Stimulated activated CD8-positive, alpha-beta memory T cell treated with anti-CD3 and anti-CD28 coated beads, Interleukin-2, amount 100 ng/mL, for 1 hour (primary cell): Measurements from ENCODE around the gene AMD1.
"Not testable (repeated sequence)": the region's sequence is repeated elsewhere in the genome, so short reads cannot be mapped to it uniquely, and the experiment has no call there.

ENCODE experiments used
- DNase-seq, 2 donors: peaks; one replicate each; pipeline ENCODE4 v3.0.0-alpha.2; 2020; ENCODE audit warnings: low read depth in 2 of 2

The AMD1 gene

GRCh38 chr6:110877569-110877968 lies 3.0 kb downstream of the AMD1 start:
- no peak for DNase-seq

GRCh38 chr6:110878751-110879522 lies 4.4 kb downstream of the AMD1 start:
- peak in 1 of 2 donors; percentile 20 for DNase-seq

GRCh38 chr6:110880651-110881050 lies 6.1 kb downstream of the AMD1 start:
- no peak for DNase-seq

- DNase-seq, result no peak
Observed at GRCh38 chr6:110881546-110882273, 7.1 kb downstream of the AMD1 start.

DNA sequence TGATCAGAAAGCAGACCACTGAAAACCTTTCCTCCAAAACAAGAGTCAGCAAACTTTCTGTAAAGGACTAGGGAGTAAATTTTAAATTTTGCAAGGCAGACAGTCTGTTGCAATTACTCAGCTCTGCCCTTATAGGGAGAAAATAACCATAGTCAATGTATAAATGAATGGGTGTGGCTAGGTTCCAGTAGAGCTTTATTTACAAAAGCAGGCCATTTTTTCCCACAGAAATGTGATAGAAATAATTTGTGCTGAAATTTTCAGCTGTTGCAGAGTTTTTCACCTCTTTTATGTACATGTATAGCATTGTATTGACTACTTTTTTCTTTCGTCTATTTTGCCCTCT lies 7.7 kb downstream of the AMD1 start:
- DNase-seq, result no peak

GRCh38 chr6:110882824-110883554 lies 8.4 kb downstream of the AMD1 start:
- no peak for DNase-seq

- no peak for DNase-seq
Observed at GRCh38 chr6:110884321-110884720, 9.7 kb downstream of the AMD1 start.

- no peak for DNase-seq
Observed at GRCh38 chr6:110885526-110885925, 10.9 kb downstream of the AMD1 start.

DNA sequence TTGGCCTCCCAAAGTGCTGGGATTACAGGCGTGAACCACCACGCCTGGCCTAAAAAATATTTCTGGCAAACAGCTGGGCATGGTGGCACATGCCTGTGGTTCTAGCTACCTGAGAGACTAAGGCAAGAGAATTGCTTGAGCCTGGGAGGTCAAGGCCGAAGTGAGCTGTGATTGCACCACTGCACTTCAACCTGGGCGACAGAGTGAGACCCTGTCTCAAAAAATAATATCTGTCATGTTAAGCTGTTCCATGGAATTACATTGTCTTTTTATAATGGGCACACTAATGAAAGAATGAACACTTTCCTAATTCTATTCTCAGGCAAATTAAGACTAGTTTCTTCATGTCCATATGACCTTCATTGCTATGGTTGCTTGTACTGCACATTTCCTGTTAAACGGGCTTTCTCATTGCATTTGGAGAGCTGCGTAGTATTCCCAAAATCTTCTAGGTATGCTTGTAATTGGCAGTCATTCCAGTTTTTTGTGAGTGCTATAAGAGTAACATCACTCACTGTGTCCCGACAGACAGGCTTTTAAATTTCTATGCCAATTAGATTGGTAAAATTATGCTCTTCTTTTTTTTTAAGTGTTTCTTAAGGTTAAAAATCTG lies 12.1 kb downstream of the AMD1 start:
- no peak for DNase-seq

DNA sequence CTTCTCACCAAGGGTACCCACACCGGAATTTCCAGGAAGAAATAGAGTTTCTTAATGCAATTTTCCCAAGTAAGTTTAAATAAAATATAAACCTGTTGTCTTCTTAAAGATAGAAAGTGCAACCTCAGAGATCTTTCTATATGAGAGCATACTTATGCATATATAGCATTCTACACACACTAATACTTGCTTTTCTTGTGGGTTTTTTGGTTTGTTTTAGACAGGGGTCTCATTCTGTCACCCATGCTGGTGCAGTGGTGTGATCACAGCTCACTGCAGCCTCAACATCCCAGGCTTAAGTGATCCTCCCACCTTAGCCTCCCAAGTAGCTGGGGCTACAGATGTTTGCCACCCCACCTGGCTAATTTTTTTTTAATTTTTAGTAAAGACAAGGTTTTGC lies 15.7 kb downstream of the AMD1 start:
- DNase-seq, result no peak

GRCh38 chr6:110895907-110896608 lies 21.5 kb downstream of the AMD1 start:
- DNase-seq, result no peak

GRCh38 chr6:110897433-110897832 lies 22.8 kb downstream of the AMD1 start:
- DNase-seq, result no peak

DNA sequence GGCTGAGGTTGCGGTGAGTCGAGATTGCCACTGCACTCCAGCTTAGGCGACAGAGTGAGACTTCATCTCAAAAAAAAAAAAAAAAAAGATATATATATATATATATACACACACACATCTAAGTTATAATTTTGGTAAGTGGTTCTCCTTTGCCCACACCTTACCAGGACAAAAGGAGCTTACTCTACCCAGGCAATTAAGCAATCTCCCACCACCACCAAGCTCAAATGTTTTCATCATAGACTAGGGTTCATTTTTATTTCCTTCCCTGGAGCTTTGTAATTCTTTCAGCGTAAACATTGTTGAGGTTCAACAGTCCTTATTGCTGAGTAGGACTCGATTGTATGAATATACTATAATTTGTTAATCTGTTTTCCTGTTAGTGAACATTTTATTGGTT lies 23.5 kb downstream of the AMD1 start:
- no peak for DNase-seq

DNA sequence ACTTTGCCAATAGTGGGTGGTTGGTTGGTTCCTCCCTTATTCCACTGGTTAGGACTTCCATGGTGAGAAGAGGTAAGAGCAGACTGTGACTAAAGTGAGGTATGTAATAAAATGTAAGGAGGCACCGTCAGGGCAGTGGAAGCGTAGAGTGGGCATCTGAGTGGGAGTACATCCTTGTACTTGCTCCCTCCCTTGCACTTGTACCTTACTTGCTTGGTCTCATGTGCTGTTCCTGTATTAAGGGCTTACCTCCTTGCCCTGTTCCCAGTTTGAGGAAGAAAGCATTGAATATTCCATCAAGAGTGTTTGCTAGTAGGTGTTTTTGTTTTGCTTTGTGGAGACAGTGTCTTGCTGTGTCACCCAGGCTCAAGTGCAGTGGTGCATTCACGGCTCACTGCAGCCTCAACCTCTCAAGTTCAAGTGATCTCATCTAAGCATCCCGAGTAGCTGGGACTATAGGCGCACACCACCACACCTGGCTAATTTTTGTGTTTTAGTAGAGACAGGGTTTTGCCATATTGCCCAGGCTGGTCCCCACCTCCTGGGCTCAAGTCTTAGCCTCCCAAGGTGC lies 25.5 kb downstream of the AMD1 start:
- DNase-seq, result no peak

GRCh38 chr6:110901601-110902000 lies 27.0 kb downstream of the AMD1 start:
- not testable (repeated sequence) for DNase-seq

GRCh38 chr6:110902091-110902490 lies 27.5 kb downstream of the AMD1 start:
- DNase-seq, result no peak

GRCh38 chr6:110906273-110906672 lies 31.7 kb downstream of the AMD1 start:
- not testable (repeated sequence) for DNase-seq

- DNase-seq, result no peak
Observed at GRCh38 chr6:110930781-110931180, 56.2 kb downstream of the AMD1 start.

- no peak for DNase-seq
Observed at GRCh38 chr6:110933912-110934311, 59.3 kb downstream of the AMD1 start.

- no peak for DNase-seq
Observed at GRCh38 chr6:110934381-110934898, 59.9 kb downstream of the AMD1 start.

- DNase-seq, result no peak
Observed at GRCh38 chr6:110935171-110935570, 60.6 kb downstream of the AMD1 start.
